Neural cell (in vitro differentiated cells): ENCODE results near the gene MPPED1. TPM values are rescaled to one million over a fixed set of nuclear protein-coding genes. Genes with fewer than 3 reads are reported as not detected.

ENCODE experiments used
- H2AFZ ChIP-seq: fragments of 200-600, 300-800 bp; sonication (generic), shearing (Covaris generic); 2 replicates; pipeline ENCODE4 v1.6.0; 2014; ENCODE audit warnings: low read depth, mild to moderate bottlenecking, antibody characterized with exemption, low read length, moderate library complexity
- H3F3A ChIP-seq: fragments of 200-600 bp; shearing (Covaris generic); 2 replicates; pipeline ENCODE4 v1.6.1; 2016; ENCODE audit warnings: mild to moderate bottlenecking, moderate library complexity, mixed read lengths, antibody characterized with exemption, low read length; ENCODE audit not compliant: insufficient read depth, poor library complexity, severe bottlenecking
- H3K27ac ChIP-seq: fragments of 200-600, 300-800 bp; sonication (generic), shearing (Covaris generic); 2 replicates; pipeline ENCODE4 v1.5.1; 2014; ENCODE audit warnings: mild to moderate bottlenecking, low read length, moderate library complexity
- H3K27me3 ChIP-seq: fragments of 300-800, 200-600 bp; sonication (generic), shearing (Covaris generic); 2 replicates; pipeline ENCODE4 v1.6.0; 2014; ENCODE audit warnings: mild to moderate bottlenecking, low read depth, low read length, moderate library complexity; ENCODE audit not compliant: insufficient read depth
- H3K36me3 ChIP-seq: fragments of 300-800, 200-600 bp; sonication (generic), shearing (Covaris generic); 2 replicates; pipeline ENCODE4 v1.5.1; 2014; ENCODE audit warnings: mild to moderate bottlenecking, antibody characterized with exemption, low read length, moderate library complexity; ENCODE audit not compliant: insufficient read depth
- H3K4me2 ChIP-seq: fragments of 300-800, 200-600 bp; sonication (generic), shearing (Covaris generic); 2 replicates; pipeline ENCODE4 v1.6.0; 2014; ENCODE audit warnings: mild to moderate bottlenecking, low read length
- H3K4me3 ChIP-seq: fragments of 300-800, 200-600 bp; sonication (generic), shearing (Covaris generic); 2 replicates; pipeline ENCODE4 v1.5.1; 2014; ENCODE audit warnings: mild to moderate bottlenecking, low read length, moderate library complexity
- H3K79me2 ChIP-seq: fragments of 200-600 bp; shearing (Covaris generic); replicated peaks from 2 replicates; pipeline ENCODE4 v1.6.0; 2014; ENCODE audit warnings: mild to moderate bottlenecking, low read length, moderate library complexity; ENCODE audit not compliant: insufficient read depth
- H3K9ac ChIP-seq: fragments of 300-800, 200-600 bp; sonication (generic), shearing (Covaris generic); 2 replicates; pipeline ENCODE4 v1.6.1; 2016; ENCODE audit warnings: mild to moderate bottlenecking, low read length, mixed read lengths
- H3K9me2 ChIP-seq: fragments of 200-600 bp; shearing (Covaris generic); 2 replicates; pipeline ENCODE4 v1.6.1; 2016; ENCODE audit warnings: mild to moderate bottlenecking, low read length, mixed read lengths; ENCODE audit not compliant: insufficient read depth
- H3K9me3 ChIP-seq: fragments of 200-600, 300-800 bp; sonication (generic), shearing (Covaris generic); 2 replicates; pipeline ENCODE4 v1.6.1; 2016; ENCODE audit warnings: mild to moderate bottlenecking, mixed run types, low read length, moderate library complexity, mixed read lengths
- H4K20me1 ChIP-seq: fragments of 200-600 bp; shearing (Covaris generic); 2 replicates; pipeline ENCODE4 v1.6.1; 2016; ENCODE audit warnings: mild to moderate bottlenecking, mixed run types; ENCODE audit not compliant: insufficient read depth
- CTCF ChIP-seq: fragments of 450-650 bp; IDR thresholded peaks from 2 replicates; pipeline ENCODE4 v1.5.1; 2014; ENCODE audit warnings: antibody characterized with exemption, mild to moderate bottlenecking, moderate library complexity; ENCODE audit not compliant: poor library complexity, severe bottlenecking
- EP300 ChIP-seq: fragments of 450-650 bp; conservative IDR thresholded peaks from 2 replicates; pipeline ENCODE4 v1.6.1; 2014; ENCODE audit warnings: antibody characterized with exemption, mild to moderate bottlenecking, moderate library complexity; ENCODE audit not compliant: poor library complexity, severe bottlenecking
- EZH2 ChIP-seq: fragments of 200-600, 300-800 bp; shearing (Covaris generic), sonication (generic); IDR thresholded peaks from 2 replicates; pipeline ENCODE4 v1.6.1; 2014; ENCODE audit warnings: antibody characterized with exemption, low read length, borderline replicate concordance, mild to moderate bottlenecking; ENCODE audit not compliant: insufficient read depth, poor library complexity, severe bottlenecking
- MXI1 ChIP-seq: fragments of 450-650 bp; conservative IDR thresholded peaks from 2 replicates; pipeline ENCODE4 v1.6.1; 2014; ENCODE audit warnings: antibody characterized with exemption, mild to moderate bottlenecking; ENCODE audit not compliant: poor library complexity, severe bottlenecking
- POLR2AphosphoS5 ChIP-seq: IDR thresholded peaks from 2 replicates; pipeline ENCODE4 v1.6.1; 2012
- RAD21 ChIP-seq: fragments of 450-650 bp; conservative IDR thresholded peaks from 2 replicates; pipeline ENCODE4 v1.6.1; 2014; ENCODE audit warnings: antibody characterized with exemption, mild to moderate bottlenecking, moderate library complexity
- REST ChIP-seq: IDR thresholded peaks from 2 replicates; pipeline ENCODE4 v1.6.1; 2012; ENCODE audit warnings: borderline replicate concordance
- SMC3 ChIP-seq: fragments of 450-650 bp; conservative IDR thresholded peaks from 2 replicates; pipeline ENCODE4 v1.6.1; 2014; ENCODE audit warnings: antibody characterized with exemption, mild to moderate bottlenecking, moderate library complexity; ENCODE audit not compliant: poor library complexity
- TAF1 ChIP-seq: IDR thresholded peaks from 2 replicates; pipeline ENCODE4 v1.6.1; 2012; ENCODE audit warnings: low read depth
- polyA plus RNA-seq: library from polyadenylated mRNA; depleted of rRNA; stranded (reverse); fragments of >200 nt; gene quantifications from 2 replicates; pipeline ENCODE4 v1.2.3, GENCODE V29; 2014

Gene MPPED1
- polyA plus RNA-seq, 1 donor from 2014 or later = 33.4 TPM

- Histone ChIP-seq H3K9me2 (no peaks in the 10 kb centered on the region), H3F3A (no peaks in the 10 kb centered on the region), H3K79me2 (no peaks in the 10 kb centered on the region), H3K4me3 (no peak overlapping the region), H3K27ac (no peak overlapping the region), H3K4me2 (no peak overlapping the region), H3K27me3 (no peaks in the 10 kb centered on the region), H4K20me1 (no peaks in the 10 kb centered on the region), H3K9ac (no peak overlapping the region), H3K36me3 (no peaks in the 10 kb centered on the region), H2AFZ (no peak overlapping the region), H3K9me3 (no peaks in the 10 kb centered on the region)
- no peak for TF ChIP-seq TAF1
- no peak for TF ChIP-seq SMC3
- TF ChIP-seq POLR2AphosphoS5 = no peak
- no peak for TF ChIP-seq MXI1
- TF ChIP-seq RAD21 = no peak
- TF ChIP-seq REST = no peak
- no peak for TF ChIP-seq CTCF
- no peak for TF ChIP-seq EZH2
- no peak for TF ChIP-seq EP300
Measured at GRCh38 chr22:43483669-43484068, 71.9 kb downstream of the MPPED1 start.

- H3F3A ChIP-seq = no peaks in the 10 kb centered on the region
- H3K4me3 ChIP-seq = no peak overlapping the region
- H3K9me3 ChIP-seq = no peaks in the 10 kb centered on the region
- no peaks in the 10 kb centered on the region for H3K27me3 ChIP-seq
- no peak overlapping the region for H3K27ac ChIP-seq
- no peaks in the 10 kb centered on the region for H3K36me3 ChIP-seq
- H4K20me1 ChIP-seq = no peaks in the 10 kb centered on the region
- H2AFZ ChIP-seq = no peak overlapping the region
- TF ChIP-seq POLR2AphosphoS5 (no peak), REST (no peak), EZH2 (no peak), SMC3 (no peak), MXI1 (no peak), EP300 (no peak), RAD21 (no peak), CTCF (no peak), TAF1 (no peak)
- no peak overlapping the region for H3K9ac ChIP-seq
- H3K79me2 ChIP-seq = no peaks in the 10 kb centered on the region
- no peak overlapping the region for H3K4me2 ChIP-seq
- H3K9me2 ChIP-seq = no peaks in the 10 kb centered on the region
Measured at GRCh38 chr22:43484227-43484626, 72.4 kb downstream of the MPPED1 start.
